HG03196 (cell line): ENCODE measurements around the gene CSTPP1.
"Not testable (repeated sequence)": the region's sequence is repeated elsewhere in the genome, so short reads cannot be mapped to it uniquely, and the experiment has no call there.

Experiments used
- ATAC-seq: cut with Tn5 transposase; IDR thresholded peaks from one replicate; pipeline ENCODE4 v1.9.1; 2021; ENCODE audit not compliant: unreplicated experiment

CSTPP1 gene

DNA sequence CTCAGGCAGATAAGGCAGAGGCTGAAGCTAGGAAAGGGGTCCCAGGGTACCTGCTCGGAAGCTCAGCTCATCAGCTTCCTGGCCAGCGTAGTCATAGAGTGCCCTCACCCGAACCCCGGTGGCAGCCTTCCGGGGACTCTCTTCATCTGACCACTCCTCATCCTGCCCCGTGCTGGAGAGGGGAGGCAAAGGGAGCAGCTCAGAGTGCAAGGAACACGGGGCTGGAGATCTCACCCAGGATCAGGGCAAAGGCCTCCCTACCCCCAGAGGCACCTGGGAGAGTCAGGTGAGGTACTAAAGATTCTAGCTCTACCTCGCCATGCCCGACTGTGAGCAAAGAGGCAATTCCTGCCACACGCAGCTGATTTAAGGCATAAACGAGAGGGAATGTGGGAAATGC is 241.8 kb downstream of the CSTPP1 start:
- no peak for ATAC-seq

DNA sequence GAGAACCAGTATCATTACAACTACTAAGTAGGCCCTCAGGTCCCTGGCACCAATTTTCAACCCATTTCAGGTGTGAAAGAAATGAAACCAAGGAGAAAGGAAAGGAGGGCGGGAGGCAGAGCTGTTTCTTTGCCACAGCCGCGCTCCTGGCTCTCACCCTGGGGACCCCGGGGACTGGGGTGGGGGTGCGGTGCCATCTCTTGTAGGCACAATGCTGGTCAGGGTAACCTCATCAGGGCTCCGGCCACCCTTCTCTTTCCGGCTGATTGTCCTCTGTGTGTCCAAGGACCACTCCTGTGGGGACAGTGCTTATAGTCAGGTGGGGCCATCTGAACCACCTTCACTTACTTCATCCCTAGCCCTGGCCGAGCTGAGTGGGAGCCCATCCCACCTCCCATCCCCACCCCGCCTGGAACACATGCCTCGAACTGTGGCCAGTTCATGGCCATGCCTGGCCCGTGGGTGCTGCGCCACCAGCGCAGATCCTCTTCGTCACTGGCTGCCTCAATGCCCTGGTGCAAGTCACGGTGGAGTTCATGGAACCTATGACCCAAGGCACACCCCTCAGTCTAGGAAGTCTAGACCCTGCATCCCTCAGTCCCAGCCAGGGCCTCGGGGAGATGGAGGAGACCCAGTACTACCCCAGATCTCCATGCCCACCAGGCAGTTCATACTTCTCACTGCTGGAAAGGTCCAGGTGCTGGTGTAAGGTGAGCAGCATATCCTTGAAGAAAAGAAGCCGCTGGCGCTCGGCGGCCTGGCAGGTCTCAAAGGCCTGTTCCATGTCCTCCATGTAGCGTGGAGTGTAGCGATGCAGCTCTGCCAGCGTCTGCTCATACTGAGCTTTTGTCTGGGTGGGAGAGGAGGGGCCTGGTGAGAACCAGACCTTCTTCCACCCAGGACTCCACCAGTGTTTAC is 242.4 kb downstream of the CSTPP1 start:
- ATAC-seq = no peak

GRCh38 chr11:47179655-47179991 is 243.1 kb downstream of the CSTPP1 start:
- no peak for ATAC-seq

DNA sequence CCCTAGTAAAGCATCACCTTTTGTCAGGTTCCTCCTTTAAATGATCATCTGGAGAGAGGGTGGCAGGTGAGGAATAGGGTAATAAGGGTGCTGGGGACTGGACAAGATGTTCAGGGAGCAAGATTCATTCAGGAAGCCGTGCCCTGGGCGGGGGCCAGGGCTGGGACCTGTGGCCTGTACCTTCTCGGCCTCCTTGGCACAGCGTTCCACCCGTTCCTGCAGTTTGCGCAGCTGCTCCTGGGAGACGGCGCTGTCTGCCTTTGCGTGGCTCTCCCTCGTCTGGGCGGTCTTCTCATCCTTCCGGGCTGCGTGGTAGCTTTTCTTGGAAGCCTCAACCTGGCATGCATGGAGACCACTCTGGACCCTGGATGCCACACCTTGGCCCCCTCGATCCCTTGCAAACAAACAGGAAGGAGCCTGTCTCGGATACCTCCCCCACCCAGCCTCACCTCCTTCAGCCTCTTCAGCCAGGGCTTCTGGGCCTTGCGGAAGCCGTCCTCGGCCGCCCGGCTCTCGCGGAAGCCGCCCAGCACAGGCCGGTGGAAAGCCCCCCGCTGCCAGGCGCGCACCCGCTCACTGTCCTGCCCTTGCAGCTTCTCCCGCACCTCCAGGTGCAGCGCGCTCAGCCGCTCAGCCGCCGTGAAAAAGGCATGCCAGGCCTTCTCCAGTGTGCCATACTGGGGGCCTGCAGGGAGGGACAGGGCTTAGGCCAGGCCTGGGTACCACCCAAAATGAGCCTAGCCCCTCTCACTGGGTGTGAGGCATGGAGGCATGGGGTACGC is 243.6 kb downstream of the CSTPP1 start:
- ATAC-seq = no peak

- no peak for ATAC-seq
Measured at GRCh38 chr11:47181271-47181670, 244.7 kb downstream of the CSTPP1 start.

GRCh38 chr11:47182380-47182779 is 245.8 kb downstream of the CSTPP1 start:
- no peak for ATAC-seq

- no peak for ATAC-seq
Measured at GRCh38 chr11:47183031-47183856, 246.7 kb downstream of the CSTPP1 start.

GRCh38 chr11:47183969-47184368 is 247.4 kb downstream of the CSTPP1 start:
- ATAC-seq = no peak

- ATAC-seq = no peak
Measured at GRCh38 chr11:47184711-47185304, 248.2 kb downstream of the CSTPP1 start.

DNA sequence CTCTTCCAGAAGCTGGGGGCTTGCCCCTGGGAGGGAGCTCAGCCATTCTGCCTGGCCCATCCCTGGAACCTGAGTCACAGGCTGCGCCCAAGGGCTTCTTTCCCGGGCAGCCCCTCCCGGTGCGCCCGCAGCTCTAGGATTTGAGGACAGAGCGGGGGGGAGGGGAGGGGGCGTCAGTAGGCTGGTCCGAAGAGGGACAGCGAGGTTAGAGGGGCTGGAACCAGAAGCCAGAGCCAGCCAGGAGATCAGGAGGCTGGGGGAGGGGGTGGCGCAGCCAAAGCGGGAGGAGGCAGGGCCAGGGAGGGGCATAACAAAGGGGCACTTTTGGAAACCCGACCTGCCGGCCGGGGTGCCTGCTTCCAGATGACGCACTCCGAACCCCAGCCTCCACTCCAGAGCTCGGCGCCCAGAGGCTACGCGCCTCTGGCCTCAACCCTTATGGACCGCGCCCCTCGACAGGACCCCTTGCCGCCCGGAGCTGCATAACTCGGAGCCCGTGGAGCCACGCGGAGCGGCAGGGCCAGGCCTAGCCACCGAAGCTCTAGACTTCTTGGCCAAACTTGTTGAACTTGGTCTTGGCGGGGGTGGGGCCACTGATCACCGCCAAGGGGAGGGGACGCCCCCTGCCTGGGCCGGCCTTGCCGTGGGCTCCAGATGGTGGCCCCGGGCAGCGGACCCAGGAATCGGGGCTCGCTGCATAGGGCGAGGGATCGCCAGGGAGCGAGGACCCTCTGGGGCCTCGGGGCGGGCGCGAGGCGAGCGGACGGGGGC is 248.9 kb downstream of the CSTPP1 start:
- no peak for ATAC-seq

DNA sequence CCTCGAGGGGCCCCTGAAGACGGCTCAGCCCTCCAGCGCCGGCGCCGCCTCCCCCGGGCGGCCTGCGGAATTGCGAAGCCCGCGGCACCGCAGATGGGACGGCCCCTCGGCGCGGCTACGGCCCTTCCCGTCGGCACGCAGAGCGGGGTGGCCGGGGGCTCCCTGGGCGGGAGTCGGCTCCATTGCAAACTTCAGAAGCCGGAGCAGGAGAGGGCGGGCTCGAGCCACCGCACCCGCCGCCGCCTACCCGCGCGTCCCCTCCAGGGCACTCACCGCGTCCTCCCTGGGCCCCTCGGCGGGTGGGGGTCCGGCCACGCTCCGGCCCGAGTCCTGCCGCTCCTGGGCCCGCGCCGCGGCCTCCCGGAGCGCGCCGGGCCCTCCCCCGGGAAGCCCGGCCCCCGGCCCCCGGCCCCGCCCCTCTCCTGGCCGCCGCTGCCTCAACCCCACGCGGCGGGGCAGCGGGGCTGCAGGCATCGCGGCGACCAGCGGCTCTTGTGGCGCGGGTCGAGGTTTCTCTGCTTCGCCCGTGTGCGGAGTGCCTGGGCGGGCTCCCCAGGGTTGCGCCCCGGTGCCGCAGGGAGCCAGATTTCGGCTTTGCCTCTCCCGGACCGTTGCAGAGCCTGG is 249.6 kb downstream of the CSTPP1 start, which contains the start of gene PACSIN3:
TSS of gene PACSIN3 (minus strand) at position 359 of the 624 bp plus-strand sequence. CDS start 3,707 bp downstream, outside the sequence.
- peak; percentile 48 for ATAC-seq

GRCh38 chr11:47186700-47187695 is 250.4 kb downstream of the CSTPP1 start:
- ATAC-seq = no peak

GRCh38 chr11:47187723-47188122 is 251.2 kb downstream of the CSTPP1 start:
- no peak for ATAC-seq

- ATAC-seq = no peak
Measured at GRCh38 chr11:47188259-47188658, 251.7 kb downstream of the CSTPP1 start.

DNA sequence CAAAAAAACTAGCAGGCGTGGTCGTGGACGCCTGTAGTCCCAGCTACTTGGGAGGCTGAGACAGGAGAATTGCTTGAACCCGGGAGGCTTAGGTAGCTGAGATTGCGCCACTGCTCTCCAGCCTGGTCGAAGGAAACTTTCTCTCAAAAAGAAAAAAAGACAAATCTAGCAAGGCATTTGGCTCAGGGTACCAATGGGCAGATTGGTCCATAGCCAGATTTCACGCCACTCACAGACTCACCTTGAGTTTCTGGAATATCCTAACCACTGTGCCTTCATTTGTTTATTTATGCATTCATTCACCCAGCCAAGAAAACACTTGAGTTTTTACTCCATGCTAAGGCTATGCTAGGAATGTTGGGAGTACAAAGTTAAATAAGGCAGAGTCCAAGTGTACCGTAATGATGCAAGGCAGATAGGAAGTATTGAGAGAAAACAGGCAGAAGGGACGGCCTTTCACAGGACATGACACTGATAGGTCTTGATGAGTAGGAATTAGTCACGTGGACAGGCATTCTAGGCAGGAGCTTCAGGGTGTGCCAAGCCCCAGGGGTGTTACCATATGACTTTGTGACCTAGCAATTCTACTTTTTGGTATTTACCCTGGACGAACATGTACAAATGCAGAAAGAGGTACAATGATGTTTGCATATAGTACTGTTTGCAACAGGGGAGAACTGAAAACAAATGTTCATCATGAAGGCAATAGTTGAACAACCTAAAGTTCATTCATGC is 252.7 kb downstream of the CSTPP1 start:
- ATAC-seq = no peak

- not testable (repeated sequence) for ATAC-seq
Measured at GRCh38 chr11:47191137-47191536, 254.6 kb downstream of the CSTPP1 start.

DNA sequence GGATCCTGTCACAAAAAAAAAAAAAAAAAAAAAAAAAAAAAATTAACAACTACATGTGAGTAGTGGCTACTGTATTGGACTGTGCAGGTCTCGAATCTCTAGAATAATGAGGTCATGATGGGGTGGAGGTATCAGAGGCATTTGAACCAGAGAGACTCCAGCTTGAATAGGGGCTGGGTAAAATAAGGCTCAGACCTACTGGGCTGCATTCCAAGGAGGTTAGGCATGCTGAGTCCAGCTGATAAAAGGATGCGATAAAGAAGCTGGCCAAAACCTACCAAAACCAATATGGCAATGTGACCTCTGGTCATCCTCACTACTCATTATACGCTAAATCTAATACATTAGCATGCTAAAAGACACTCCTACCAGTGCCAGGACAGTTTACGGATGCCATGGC is 255.6 kb downstream of the CSTPP1 start:
- no peak for ATAC-seq

DNA sequence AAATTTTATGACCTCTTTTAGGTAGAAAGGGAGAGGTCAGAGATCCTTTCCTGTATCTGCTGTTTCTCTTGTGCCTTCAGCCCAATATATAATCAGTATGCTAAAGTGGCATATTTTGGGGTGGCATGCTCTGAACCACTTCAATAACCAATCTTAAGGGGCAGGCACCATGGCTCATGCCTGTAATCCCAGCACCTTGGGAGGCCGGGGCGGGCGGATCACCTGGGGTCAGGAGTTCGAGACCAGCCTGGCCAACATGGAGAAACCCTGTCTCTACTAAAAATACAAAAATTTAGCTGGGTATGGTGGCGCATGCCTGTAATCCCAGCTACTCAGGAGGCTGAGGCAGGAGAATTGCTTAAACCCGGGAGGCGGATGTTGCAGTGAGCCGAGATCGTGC is 261.6 kb downstream of the CSTPP1 start:
- not testable (repeated sequence) for ATAC-seq
